ENCODE measurements around the gene OR10G7. TPM values are rescaled to one million over a fixed set of nuclear protein-coding genes. Genes with fewer than 3 reads are reported as not detected.
A peak's percentile ranks its signal among the peaks of the same experiment; 100 is the strongest.

OR10G7 gene
- total and polyA plus RNA-seq, 11 donors: not detected

DNA sequence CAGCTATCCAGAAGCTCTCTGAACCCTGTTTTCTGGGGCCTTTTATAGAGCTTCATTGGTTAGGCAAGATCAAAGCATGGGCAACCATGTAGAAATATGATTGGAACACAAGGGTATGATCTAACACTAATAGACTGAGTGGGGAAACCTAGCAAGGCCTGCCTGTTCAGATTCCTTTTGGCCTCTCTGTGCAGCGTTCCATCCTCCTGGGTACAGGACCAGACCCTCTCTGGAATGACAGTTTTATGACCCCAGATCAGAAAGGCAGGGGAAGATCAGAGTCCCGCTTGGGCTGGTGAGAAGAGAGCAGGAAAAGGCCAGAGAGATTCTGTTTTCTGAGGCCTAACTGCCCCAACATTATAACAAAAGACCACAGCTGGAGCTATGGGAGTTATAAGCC lies 37.5 kb upstream of the OR10G7 start:
- no peak for TF ChIP-seq POLR2A (IDR thresholded peaks at IDR 0.05)
- TF ChIP-seq, protein P1, sequence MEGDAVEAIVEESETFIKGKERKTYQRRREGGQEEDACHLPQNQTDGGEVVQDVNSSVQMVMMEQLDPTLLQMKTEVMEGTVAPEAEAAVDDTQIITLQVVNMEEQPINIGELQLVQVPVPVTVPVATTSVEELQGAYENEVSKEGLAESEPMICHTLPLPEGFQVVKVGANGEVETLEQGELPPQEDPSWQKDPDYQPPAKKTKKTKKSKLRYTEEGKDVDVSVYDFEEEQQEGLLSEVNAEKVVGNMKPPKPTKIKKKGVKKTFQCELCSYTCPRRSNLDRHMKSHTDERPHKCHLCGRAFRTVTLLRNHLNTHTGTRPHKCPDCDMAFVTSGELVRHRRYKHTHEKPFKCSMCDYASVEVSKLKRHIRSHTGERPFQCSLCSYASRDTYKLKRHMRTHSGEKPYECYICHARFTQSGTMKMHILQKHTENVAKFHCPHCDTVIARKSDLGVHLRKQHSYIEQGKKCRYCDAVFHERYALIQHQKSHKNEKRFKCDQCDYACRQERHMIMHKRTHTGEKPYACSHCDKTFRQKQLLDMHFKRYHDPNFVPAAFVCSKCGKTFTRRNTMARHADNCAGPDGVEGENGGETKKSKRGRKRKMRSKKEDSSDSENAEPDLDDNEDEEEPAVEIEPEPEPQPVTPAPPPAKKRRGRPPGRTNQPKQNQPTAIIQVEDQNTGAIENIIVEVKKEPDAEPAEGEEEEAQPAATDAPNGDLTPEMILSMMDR (IDR thresholded peaks at IDR 0.05): no peak
- peaks cover 0 to 77% (median 13%) of the 10 kb centered on the region in 9 donors for H3K27me3 ChIP-seq
- intact Hi-C loops (cut with DNase I): loop anchor here in 6 of 10 donors (10.0 kb wide), 2 partner anchors 116 to 506 kb away; no protein-coding TSS in a partner anchor
- peaks cover 0 to 12% (median 0%) of the 10 kb centered on the region in 12 donors for H3K4me1 ChIP-seq
- ATAC-seq (no peak), DNase-seq (no peak)
- no peak overlapping the region for H3K27ac ChIP-seq
- WGBS, 4 donors: 80 to 91% (median 87%) methylated on average over 2 of the region's 2 CpGs
- H3K36me3 ChIP-seq: no peaks in the 10 kb centered on the region
- H3K9me3 ChIP-seq: no peaks in the 10 kb centered on the region
- no peak overlapping the region for H3K4me3 ChIP-seq

DNA sequence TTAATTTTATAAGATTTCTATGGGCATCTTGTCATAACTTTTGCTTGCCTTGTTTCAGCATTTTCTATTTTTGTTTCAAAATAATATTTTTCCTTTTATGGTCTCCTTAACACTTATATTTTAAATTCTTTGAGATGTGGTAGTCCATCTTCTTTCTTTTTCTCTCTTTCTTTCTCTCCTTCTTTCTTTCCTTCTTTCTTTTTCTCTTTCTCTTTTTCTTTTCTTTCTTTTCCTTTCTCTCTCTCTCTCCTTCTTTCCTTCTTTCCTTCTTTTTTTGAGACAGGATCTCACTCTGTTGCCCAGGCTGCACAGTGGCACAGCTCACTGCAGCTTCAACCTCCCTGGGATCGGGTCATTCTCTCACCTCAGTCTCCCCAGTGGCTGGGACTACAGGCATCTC lies 36.1 kb upstream of the OR10G7 start:
- DNase-seq (no peak), ATAC-seq (no peak)
- WGBS, 4 donors: 37 to 93% (median 87%) methylated on average over 1 of the region's 1 CpG
- no peak for TF ChIP-seq POLR2A (IDR thresholded peaks at IDR 0.05)
- TF ChIP-seq, protein P1 (IDR thresholded peaks at IDR 0.05): no peak
- intact Hi-C loops (cut with DNase I): loop anchor here in 6 of 10 donors (10.0 kb wide), 2 partner anchors 118 to 508 kb away; no protein-coding TSS in a partner anchor
- H3K9me3 ChIP-seq: no peaks in the 10 kb centered on the region
- peaks cover 0 to 12% (median 0%) of the 10 kb centered on the region in 12 donors for H3K4me1 ChIP-seq
- no peaks in the 10 kb centered on the region for H3K36me3 ChIP-seq
- no peak overlapping the region for H3K4me3 ChIP-seq
- peaks cover 0 to 72% (median 13%) of the 10 kb centered on the region in 9 donors for H3K27me3 ChIP-seq
- no peak overlapping the region for H3K27ac ChIP-seq

DNA sequence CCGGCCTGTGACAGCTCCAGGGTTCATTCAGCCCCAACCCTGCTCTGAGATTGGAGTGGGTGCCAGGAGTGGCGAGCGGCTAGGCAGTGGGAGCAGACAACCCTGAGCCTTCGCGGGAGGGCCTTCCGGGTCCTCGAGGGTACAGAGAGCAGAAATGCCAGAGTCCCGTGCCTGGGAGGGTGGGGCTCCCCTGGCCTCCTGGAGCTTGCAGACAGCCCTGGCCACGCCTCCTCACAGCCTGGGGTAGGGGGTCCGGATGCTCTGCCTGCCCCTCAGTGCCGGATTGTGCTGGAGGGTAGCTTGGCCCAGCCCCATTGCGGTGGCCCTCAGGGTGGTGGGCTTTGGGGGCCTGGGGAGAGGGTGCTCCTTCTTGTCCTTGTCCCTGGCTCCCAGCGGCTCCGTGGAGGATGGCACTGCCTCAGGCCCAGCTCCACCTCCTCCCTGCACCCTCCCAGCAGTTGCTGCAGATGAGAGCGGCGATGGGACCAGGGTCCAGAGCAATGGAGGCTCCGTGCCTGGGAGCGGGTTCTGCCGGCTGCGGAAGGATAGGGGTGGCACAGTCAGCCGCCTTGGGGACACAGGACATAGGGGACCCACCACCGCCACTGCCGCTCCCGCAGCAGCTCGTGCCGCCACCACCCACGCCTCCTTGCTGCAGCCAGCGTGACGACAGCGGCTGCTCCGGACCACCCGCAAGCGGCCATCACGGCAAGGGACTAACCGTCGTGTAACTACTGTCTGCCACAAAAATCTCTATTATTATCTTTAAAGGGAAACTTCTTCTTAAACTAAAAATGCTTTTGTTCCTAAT lies 34.9 kb upstream of the OR10G7 start:
- TF ChIP-seq, protein P1 (IDR thresholded peaks at IDR 0.05): no peak
- no peak for TF ChIP-seq POLR2A (IDR thresholded peaks at IDR 0.05)
- H3K4me1 ChIP-seq: peaks cover 0 to 14% (median 0%) of the 10 kb centered on the region in 12 donors
- intact Hi-C loops (cut with DNase I): loop anchor here in 6 of 10 donors (10.0 kb wide), 2 partner anchors 119 to 509 kb away; no protein-coding TSS in a partner anchor
- ATAC-seq: peak; percentile 20 to 45 (median 34)
- no peak overlapping the region for H3K27ac ChIP-seq
- H3K9me3 ChIP-seq: no peaks in the 10 kb centered on the region
- no peaks in the 10 kb centered on the region for H3K36me3 ChIP-seq
- H3K4me3 ChIP-seq: peak overlapping the region in 11 of 12 donors; percentile 18 to 54 (median 35)
- DNase-seq: no peak
- WGBS, 4 donors: 3 to 13% (median 8%) methylated on average over 21 to 36 of the region's 36 CpGs
- peaks cover 0 to 73% (median 13%) of the 10 kb centered on the region in 9 donors for H3K27me3 ChIP-seq

DNA sequence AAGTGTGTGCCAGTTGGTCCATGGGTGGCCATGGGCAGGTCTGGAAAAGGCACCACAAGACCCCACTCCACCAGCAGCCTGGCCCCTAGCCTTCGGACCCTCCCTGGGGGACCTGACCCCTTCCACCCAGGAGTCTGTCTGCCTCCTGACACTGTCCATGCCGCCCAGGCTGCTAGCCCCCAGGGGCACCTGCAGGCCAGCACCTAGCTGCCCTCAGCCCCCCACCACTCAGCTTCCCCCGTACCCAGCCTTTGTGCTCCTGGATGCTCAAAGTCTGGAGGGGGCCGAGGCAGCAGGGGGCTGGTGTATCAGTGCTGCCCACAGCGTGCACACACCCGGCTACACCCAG lies 34.3 kb upstream of the OR10G7 start:
- Histone ChIP-seq H3K36me3 (no peaks in the 10 kb centered on the region), H3K9me3 (no peaks in the 10 kb centered on the region), H3K27ac (no peak overlapping the region), H3K27me3 (peaks cover 0 to 76% (median 15%) of the 10 kb centered on the region in 9 donors), H3K4me3 (no peak overlapping the region), H3K4me1 (peaks cover 0 to 19% (median 0%) of the 10 kb centered on the region in 12 donors)
- ATAC-seq (peak in 1 of 4 donors; percentile 34), DNase-seq (no peak)
- intact Hi-C loops (cut with DNase I): loop anchor here in 6 of 10 donors (10.0 kb wide), 2 partner anchors 119 to 509 kb away; no protein-coding TSS in a partner anchor
- 58 to 73% (median 65%) methylated on average over 6 of the region's 6 CpGs for WGBS, 4 donors
- TF ChIP-seq POLR2A (IDR thresholded peaks at IDR 0.05): no peak
- TF ChIP-seq, protein P1 (IDR thresholded peaks at IDR 0.05): no peak

All from heart left ventricle (tissue), 16 donors.